NK-92 treated with Interleukin-12 subunit alpha and Interleukin-12 subunit beta, amount 100 ng/mL, for 24 hours (cell line): Measurements from ENCODE around the gene SCGB1D1.
"Not testable (repeated sequence)": the region's sequence is repeated elsewhere in the genome, so short reads cannot be mapped to it uniquely, and the experiment has no call there.

Experiments used
- DNase-seq: peaks from one replicate; lab custom pipeline; 2025; lab: John Stamatoyannopoulos, UW

The SCGB1D1 gene

DNA sequence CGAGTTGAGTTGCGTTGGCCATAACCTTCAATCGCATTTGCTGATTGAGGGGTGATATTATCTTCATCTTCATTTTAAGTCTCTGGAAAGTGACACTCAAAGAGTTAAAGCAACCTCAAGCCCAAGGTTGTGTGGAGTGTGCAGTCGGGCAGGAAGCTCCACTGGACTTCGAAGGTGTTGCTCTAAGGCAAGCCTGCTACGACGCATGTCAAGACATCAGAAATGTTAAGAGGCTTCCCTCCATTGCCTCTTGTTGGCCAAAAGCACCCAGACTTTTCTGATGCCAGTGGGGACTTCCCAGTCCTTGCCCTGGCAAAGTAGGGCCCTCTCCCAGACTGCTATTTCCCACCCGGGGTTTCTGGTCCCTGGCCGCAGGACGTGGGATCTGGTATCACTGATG, 23.6 kb upstream of the SCGB1D1 start:
- DNase-seq, result no peak

DNA sequence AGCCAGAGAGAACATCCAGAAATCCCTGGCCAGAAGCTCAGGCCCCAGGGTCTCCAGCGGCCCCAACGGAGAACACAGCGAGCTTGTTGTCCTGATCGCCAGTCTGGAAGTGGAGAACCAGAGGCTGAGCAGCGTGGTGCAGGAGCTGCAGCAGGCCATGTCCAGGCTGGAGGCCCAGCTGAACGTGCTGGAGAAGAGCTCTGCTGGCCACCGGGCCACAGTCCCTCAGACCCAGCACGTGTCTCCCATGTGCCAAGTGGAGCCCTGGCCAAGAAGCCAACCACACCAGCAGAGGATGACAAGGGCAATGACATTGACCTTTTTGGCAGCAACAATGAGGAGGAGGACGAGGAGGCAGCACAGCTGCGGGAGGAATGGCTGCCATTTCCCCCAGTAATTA, 20.6 kb upstream of the SCGB1D1 start:
- no peak for DNase-seq

DNA sequence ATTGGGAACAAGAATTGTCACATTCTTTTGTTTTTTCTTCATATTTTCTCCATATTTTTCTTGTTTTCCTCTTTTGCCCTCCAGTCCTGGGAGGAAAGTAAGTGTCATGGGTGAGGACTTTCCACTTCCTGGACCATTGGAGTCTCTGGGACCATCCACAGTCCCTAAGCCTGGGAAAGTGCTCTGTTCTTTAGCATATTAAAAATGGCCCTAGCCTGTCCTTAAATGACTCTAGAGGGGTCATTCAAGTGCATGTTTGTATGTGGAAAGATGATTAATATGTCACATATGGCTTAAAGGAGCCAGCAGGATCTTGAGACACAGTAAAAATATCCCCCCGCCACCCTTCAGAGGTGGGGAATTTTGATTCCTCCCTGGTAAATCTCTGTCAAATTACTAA, 20.1 kb upstream of the SCGB1D1 start:
- no peak for DNase-seq

DNA sequence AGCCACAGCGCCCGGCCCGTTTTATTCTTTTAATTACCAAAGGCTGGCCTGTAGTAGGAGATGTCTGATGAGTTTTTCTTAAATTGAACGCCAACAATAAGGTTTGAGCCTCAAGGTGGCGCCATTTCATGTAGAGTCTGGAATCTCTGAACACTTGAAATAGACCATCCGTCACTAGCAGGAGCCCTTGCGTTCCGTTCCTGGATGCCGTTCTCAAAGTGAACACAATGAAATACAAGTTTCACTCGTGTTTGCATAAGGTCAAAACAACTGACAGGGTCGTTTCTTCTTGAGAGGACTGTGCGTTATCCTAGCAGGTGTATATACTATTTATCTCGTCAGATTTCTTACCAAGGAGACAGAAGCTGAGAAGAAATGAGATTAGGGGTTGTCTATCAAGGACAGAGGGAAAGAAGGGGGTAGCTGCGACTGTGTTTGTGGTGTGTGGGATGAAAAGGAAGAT, 18.7 kb upstream of the SCGB1D1 start:
- DNase-seq, result peak; percentile 19

DNA sequence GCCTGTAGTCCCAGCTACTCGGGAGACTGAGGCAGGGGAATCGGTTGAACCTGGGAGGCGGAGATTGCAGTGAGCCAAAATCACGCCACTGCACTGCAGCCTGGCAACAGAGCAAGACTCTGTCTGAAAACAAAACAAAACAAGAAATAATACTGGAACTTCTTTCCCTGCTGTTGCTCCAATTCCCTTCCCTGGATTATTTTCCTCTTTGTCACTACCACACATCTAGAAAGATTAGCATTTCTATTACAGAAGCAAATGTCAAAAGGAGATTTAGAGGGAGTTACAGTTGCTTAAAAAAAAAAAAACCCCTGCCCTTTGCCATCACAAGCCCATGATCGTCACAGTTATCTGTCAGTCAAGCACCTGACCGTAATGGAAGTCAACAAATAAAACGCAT, 17.7 kb upstream of the SCGB1D1 start:
- DNase-seq, result no peak

DNA sequence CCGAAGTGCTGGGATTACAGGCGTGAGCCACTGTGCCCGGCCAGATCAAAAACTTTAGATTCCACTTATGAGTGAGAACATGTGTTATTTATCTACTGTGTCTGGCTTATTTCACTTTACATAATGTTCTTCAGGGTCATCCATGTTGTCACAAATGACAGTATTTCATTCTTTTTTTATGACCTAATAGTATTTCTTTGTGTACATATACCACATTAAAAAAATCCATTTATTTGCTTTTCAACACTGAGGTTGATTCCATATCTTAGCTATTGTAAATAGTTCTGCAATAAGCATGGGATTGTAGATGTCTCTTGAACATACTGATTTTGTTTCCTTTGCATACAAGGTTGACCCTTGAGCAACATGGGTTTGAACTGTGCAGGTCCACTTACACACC, 13.2 kb upstream of the SCGB1D1 start:
- DNase-seq, result no peak

DNA sequence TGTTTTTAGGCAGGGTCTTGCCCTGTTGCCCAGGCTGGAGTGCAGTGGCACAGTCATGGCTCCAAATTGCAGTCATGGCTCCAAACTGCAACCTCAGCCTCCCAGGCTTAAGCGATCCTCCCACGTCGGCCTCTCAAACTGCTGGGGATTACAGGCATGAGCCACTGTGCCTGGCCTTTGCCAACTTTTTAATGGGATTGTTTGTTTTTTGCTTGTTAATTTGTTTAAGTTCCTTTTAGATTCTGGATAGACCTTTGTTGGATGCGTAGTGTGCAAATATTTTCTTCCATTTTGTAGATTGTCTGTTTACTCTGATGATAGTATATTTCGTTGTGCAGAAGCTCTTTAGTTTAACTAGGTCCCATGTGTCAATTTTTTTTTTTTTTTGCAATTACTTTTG, 10.0 kb upstream of the SCGB1D1 start:
- no peak for DNase-seq

DNA sequence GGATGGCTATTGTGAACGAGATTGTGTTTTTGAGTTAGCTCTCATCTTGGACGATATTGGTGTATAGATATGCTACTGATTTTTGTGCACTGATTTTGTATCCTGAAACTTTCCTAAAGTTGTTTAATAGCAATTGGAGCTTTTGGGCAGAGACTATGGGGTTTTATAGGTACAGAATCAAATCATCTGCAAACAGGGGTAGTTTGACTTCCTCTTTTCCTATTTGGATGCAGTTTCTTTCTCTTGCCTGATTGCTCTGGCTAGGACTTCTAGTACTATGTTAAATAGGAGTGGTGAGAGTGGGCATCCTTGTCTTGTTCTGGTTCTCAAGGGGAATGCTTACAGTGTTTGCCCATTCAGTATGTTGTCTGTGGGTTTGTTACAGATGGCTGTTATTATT, 8.9 kb upstream of the SCGB1D1 start:
- DNase-seq, result no peak

DNA sequence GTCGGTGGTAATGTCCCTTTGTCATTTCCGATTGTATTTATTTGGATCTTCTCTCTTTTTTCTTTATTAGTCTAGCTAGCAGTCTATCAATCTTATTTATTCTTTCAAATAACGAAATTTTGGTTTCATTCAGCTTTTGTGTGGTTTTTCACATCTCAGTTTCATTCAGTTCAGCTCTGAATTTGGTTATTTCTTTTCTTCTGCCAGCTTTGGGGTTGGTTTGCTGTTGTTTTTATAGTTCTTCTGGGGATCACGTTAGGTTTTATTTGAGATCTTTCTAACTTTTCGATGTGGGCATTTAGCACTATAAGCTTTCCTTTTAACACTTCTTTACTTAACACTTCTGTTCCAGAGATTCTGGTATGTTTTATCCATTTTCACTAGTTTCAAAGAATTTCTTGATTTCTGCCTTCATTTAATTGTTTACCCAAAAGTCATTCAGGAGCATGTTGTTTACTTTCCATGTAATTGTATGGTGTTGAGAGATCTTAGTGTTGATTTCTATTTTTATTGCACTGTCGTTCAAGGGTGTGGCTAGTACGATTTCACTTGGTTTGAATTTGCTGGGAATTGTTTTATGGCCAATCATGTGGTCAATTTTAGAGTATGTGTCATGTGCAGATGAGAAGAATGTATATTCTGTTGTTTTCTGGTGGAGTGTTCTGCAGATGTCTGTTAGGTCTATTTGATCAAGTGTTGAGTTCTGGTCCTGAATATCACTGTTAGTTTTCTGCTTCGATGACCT, 7.7 kb upstream of the SCGB1D1 start:
- no peak for DNase-seq

DNA sequence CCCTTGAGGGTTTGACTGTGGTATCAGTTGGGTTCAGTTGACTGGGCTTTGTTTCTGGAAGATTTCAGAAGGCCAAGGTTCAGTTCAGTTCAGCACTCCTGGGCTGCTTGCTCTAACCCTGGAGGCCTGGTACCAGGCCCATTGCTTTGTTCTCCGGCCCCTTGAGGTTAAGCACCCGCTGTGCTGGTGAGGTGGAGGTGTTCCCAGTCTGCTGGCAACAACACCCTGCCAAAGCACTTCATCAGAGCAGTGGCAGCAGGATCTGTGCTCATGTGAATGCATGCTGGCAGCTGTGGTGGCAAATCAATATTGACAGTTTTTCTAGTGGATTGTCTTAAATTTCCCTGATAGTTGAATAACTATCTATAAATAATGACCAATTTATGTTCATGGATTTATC, 3.8 kb upstream of the SCGB1D1 start:
- no peak for DNase-seq

DNA sequence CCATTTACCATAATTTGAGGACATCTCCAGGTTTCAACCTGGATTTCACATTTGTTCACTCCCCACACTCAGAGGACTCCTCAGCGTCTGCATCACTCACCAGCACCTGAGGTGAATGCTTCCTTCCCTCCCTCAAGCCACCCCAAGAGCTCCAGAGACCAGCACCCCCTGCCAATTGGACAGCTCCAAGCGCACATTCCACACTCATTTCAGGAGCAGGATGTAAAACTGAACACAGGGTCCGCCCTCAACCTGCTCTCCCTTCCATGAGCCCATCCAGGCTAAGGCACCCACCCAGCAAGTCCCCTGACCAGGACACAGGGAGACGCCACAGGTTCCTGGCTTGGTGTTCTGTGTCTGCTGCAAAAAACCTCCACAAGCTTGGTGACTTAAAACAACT, 3.9 kb downstream of the SCGB1D1 start:
- no peak for DNase-seq

DNA sequence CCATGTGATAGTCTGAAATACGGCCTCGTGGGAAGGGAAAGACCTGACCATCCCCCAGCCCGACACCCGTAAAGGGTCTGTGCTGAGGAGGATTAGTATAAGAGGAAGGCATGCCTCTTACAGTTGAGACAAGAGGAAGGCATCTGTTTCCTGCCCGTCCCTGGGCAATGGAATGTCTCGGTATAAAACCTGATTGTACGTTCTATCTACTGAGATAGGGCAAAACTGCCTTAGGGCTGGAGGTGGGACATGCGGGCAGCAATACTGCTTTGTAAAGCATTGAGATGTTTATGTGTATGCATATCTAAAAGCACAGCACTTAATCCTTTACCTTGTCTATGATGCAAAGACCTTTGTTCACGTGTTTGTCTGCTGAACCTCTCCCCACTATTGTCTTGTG, 5.0 kb downstream of the SCGB1D1 start:
- DNase-seq, result not testable (repeated sequence)

DNA sequence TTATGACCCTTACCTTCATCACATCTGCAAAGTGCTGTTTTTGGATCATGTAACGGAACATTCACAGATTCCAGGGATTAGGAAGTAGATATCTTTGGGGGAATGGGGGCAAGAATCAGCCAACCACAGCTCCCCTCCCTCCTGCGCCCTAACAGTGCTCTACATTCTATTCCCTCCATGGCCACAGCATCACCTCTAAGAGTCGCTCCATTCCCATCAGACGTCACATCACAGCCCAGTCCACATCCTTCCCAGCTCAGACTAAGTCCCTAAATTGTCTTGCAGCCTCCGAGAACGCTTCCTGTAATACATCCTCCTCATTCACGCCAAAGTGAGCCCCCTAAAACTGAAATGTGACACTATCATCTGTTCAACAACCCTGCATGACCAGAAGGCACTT, 5.9 kb downstream of the SCGB1D1 start:
- no peak for DNase-seq

DNA sequence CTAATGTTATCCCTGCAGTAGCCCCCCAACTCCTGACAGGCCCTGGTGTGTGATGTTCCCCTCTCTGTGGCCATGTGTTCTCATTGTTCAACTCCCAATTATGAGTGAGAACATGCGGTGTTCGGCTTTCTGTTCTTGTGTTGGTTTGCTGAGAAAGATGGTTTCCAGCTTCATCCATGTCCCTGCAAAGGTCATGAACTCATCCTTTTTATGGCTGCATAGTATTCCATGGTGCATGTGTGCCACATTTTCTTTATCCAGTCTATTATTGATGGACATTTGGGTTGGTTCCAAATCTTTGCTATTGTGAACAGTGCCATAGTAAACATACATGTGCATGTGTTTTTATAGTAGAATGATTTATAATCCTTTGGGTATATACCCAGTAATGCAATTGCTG, 7.4 kb downstream of the SCGB1D1 start:
- not testable (repeated sequence) for DNase-seq

DNA sequence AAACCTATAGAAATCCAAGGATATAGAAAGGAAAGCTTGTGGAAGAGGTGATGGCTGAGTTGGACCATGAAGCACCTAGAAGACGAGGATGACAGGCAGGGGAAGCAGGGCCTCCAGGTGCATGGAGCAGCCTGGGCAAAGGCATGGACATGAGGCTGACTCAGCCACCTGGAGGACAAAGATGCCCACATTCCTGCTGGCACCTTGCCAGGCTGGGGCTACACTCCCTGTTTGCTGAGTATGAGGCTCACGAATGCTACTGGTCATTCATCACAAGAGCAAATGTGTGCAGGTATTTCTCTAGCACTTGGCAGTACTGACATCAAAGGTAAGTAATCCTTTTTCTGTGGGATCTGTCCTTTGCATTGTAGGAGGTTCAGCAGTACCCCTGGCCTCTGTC, 11.4 kb downstream of the SCGB1D1 start:
- DNase-seq, result no peak

DNA sequence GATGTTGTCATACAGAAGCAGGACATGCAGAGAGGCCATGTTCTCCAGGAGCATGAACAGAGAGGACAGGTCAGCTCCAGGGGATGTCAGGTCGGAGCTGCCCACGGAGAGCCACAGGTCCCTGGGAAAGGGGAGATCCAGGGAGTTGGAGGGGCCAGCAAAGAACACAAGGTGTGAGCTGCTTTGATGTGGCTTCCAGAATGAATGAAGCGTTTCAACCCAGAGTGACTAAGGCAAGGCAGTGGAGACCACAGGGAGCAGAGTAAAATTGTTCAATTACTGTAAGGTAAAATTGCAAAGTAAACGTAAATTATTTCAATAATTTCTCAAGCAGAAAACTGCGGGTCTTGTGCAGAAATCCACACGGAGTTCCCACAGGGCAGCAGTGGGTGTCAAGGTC, 12.9 kb downstream of the SCGB1D1 start:
- no peak for DNase-seq

DNA sequence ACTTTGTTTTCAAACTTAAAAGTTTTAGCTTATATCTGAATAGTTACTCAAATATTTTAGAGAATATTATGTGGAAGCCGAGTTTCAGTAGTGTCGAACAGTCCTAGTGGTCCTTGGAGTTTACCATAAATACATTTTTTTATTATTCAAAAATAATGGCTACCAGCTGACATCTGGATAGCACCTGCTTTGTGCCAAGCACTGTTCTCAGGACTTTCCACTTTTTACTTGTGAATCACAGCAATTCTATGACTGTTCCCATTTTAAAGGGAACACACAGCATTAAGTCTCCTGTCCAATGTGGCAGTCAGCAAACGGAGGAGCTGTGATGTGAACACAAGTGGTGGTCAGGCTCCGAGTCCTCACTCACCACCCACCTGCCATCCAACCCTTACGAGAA, 14.4 kb downstream of the SCGB1D1 start:
- DNase-seq, result no peak

DNA sequence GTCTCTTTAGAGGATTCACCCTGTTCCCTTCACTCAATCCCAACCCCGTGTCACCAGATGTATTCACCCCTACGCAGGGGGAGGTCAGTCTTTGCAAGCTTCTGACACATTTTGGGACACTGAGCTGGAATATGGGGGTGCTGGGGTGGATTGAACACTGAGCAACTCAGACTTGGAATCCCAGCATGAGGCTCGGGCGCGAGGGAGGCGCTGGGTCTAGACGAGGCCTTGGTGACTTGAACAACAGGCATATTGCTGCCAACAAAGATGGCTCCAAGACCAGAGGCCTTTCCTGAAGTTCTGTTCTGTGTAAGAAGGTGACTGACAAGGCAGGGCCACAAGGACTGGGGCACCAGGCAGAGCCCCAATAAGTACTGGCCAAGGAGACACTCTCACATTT, 15.4 kb downstream of the SCGB1D1 start:
- DNase-seq, result no peak

DNA sequence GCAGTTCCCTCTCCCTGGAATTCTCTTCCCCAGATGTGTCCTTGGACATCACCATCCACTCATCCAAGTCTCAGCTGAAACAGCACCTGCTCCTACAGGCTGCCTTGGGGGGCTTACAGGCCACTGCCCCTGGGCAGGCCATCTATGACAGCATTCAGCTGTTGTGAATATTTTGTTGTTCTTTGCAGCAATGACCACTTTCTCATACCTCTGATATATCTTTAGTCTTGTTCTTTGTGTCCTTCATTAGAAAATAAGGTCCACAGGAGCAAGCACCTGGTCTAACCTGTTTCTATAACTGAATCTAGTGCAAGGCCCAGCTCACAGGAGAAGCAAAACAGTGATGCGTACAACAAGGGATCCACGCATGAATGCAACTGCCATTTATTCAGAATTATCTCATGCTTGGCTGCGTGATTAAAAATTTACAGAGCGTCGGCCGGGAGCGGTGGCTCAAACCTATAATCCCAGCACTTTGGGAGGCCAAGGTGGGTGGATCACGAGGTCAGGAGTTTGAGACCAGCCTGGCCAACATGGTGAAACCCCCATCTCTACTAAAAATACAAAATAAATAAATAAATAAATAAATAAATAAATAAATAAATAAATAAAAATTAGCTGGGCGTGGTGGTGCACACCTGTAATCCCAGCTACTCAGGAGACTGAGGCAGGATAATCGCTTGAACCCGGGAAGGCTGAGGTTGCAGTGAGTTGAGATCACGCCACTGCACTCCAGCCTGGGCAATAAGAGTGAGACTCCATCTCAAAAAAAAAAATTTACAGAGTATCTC, 16.5 kb downstream of the SCGB1D1 start:
- not testable (repeated sequence) for DNase-seq

DNA sequence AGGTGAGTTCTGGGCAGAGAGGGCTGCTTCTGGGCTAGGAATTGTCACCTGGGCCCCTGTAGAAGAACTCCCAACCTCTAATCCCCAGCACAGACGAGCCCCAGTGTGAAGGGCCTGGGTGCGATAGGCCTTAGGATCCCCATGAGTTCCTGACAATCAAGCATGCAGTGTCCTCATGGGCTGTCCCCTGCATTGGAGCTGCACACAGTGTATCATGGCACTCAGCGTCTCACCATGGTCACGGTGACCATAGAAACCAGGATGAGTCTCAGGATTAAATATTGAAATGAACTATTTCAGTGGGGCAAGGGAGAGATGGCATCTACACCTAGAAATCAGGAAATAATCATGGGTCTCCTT, 18.7 kb downstream of the SCGB1D1 start:
- no peak for DNase-seq

DNA sequence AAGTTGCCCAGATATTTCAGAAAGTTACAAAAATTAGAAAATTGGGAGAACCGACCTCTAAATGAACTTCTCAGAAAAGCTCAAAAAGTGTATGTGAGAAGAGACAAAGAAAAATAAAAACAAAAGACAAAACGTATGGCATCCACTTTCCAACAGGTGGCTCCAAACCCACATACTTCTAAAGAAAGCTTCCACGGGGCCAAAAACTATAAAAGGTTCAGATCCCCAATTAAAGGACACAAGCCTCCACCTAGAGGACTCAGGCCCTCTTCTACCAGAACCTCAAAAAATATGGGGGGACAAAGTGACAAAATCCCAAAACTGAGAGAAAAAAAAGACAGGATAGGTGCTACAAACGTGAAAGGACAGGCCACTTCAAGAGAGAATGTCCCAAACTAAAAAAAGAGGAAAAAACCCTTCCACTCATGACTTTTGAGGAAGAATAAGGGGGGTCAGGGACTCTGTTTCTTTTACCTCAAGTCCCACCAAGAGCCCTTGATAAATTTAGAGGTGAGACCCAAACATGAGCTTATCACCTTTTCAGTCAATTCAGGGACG, 27.3 kb downstream of the SCGB1D1 start:
- no peak for DNase-seq

DNA sequence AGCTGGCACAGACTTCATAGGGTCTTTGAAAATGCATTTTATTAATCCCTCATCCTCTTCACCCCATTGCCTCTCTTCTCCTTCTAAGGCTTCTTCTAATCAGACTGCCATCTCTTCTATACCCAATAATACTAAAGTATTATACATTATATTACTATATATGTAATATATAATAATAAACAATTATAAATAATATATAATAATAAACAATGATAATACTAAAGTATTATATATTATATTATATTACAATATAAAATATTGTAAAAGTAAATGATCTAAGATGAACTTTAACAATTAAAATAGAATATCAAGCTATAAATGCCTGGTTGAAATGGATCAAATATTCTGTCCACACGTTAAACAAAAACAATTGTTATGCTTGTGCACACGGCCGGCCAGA, 31.5 kb downstream of the SCGB1D1 start:
- DNase-seq, result no peak

DNA sequence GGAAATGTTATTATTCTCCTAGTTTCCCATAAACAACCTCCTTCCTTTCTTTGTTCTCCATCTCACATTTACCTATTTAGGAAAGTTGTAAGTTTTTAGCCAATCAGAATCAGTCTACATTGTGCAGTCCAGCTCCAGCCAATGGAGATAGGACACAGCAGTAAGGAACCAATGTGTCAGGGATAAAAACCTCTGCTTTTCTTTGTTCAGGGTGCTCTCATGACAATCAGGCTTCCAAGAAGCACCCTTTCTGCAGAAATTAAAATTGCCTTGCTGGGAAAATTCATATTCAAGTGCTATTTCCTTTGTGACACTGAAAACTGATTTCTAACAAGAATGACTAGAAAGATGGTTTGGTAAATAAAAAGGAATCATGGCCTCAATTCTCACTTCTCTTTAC, 33.1 kb downstream of the SCGB1D1 start:
- DNase-seq, result no peak
